Islet of Langerhans (tissue), 1 donor: Measurements from ENCODE around the gene DPYSL3.
A peak's percentile ranks its signal among the peaks of the same experiment; 100 is the strongest.
"Not testable (repeated sequence)": the region's sequence is repeated elsewhere in the genome, so short reads cannot be mapped to it uniquely, and the experiment has no call there.

Experiments
- FAIRE-seq: peaks from one replicate; lab custom pipeline; 2011; peaks lifted over from hg19 to GRCh38; lab: Jason Lieb, UNC

The DPYSL3 gene

GRCh38 chr5:147509710-147510651, at the start of gene DPYSL3:
Gene DPYSL3 (minus strand): TSS chr5:147510068. CDS start chr5:147509858, 210 bp downstream.
- FAIRE-seq = no peak

- FAIRE-seq = peak; percentile 68
Measured at GRCh38 chr5:147558826-147559225, 49.0 kb upstream of the DPYSL3 start.

- FAIRE-seq = no peak
Measured at GRCh38 chr5:147557876-147558745, 48.2 kb upstream of the DPYSL3 start.

DNA sequence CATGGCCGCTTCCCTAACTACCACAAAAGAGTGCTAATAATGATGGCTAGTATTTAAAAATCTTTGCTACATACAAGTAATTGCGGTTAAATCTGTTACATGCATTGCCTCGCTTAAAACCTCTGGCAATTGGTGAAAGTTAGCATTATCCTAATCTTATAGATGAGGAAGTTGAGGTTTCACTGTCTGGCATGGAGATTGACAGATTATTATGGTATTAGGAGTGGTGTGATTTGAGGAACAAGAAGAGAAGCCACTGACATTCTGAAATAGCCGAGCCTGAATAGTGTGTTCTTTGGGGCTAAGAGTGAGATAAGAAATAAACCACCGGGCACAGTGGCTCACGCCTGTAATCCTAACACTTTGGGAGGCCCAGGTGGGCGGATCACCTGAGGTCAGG, 45.3 kb upstream of the DPYSL3 start:
- no peak for FAIRE-seq

DNA sequence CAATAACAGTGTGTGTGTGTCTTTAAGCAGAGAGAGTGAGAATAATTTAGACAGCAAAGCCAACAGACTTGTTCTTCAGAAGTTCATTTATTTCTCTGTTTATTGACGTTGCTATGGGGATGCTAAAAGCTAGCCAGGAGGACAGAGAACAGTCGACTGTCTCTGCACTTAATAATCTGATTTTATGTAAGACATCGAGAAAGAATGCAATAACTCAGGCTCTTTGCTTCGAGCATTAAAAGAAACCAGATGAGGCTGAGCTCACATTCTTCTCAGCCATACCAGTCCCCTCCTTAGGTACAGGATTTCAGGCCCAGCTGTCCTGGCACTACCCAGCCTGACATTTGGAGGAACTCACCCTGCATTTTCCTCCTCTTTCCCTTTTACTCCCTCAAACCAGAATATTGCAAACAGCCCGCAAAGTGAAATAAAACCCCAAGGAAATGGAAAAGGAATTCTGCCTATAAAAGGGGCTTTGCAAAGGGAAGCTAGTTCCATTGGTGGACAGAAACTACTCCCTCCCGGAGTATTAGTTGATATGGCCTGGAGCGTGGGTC, 44.5 kb upstream of the DPYSL3 start:
- peak; percentile 49 for FAIRE-seq

DNA sequence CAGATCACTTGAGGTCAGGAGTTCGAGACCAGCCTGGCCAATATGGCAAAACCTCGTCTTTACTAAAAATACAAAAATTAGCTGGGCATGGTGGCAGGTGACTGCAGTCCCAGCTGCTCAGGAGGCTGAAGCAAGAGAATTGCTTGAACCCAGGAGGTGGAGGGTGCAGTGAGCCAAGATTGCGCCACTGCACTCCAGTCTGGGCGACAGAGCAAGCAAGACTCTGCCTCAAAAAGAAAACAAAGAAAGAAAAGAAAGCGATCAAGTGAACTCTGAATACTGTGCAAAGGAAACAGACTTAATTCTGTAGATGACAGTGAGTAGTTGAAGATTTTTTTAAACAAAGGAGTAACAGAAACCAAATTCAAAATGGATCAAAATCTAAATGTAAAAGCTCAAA, 43.9 kb upstream of the DPYSL3 start:
- FAIRE-seq = not testable (repeated sequence)

DNA sequence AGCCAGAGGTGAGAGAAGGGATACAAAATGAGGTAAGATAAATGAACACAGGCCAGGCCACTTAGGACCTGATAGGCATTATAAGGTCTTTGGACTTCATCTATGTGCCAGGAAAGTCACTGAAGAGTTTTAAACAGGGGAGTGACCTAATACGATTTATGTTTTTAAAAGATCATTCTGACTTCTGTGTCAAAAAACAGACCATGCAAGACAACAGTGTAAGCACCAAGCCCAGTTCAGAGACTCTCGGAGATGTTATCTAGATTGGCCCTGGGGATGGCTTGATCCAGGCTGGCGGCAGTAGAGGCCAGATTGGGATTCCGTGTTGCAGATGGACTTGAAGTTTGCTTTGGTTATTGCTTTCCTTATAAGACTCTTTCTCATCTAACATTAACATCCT, 43.0 kb upstream of the DPYSL3 start:
- FAIRE-seq = no peak

- no peak for FAIRE-seq
Measured at GRCh38 chr5:147551677-147552076, 41.8 kb upstream of the DPYSL3 start.

DNA sequence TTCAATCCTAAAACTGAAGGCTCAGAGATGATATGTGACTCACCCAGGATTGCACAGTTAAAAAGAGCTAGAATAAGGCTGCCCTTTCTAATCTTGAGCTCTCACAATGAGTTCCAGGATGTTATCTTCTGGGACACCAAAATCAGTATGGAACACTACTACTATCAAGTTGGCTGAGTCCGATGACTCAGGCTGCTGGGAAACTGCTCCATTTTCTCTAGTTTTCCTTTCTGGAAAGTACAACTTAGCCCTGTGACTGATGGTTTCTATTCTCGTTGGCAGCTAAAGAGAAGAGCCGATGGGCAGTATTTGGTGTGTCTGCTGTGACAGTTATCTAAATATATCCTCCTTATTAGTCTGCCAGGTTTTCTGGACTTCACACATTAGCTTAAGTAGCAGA, 37.9 kb upstream of the DPYSL3 start:
- no peak for FAIRE-seq

GRCh38 chr5:147544556-147544955, 34.7 kb upstream of the DPYSL3 start:
- no peak for FAIRE-seq

DNA sequence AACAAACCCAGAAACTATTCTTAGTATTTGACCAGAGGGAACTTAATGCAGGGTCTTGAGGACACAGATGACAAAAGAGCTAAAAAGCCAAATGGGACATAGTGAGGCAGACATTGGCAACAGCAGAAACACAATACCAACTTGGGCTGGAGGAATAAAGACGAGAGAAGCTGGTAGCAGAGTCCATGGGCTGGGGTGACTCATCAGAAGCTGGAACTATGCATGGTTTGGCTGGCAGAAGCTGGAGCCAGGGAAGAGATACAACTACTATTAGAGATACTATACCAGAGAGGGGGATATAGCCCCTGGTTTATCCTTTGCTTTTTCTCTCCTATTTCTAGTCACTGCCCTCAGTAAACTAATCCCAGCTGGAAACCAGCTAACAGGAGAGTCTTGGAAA, 29.2 kb upstream of the DPYSL3 start:
- FAIRE-seq = no peak

DNA sequence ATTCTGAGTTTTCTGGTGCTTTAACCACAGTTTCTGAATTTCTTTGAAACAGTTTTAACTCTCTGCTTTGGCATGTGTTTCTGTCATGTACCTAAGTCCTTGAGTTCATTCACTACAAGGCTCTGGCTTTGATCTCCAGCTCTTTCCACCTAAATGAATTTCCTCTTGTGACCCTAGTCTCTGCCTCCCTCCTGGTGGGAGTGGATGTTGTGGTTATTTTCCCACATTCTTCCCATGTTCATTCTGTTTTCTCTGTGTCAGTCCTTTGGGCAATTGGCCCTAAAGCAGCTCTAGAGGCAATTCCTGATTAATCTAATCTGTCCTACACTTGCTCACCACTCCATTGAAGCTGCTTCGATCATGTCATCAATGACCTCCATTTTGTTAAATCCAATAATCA, 28.4 kb upstream of the DPYSL3 start:
- FAIRE-seq = no peak

DNA sequence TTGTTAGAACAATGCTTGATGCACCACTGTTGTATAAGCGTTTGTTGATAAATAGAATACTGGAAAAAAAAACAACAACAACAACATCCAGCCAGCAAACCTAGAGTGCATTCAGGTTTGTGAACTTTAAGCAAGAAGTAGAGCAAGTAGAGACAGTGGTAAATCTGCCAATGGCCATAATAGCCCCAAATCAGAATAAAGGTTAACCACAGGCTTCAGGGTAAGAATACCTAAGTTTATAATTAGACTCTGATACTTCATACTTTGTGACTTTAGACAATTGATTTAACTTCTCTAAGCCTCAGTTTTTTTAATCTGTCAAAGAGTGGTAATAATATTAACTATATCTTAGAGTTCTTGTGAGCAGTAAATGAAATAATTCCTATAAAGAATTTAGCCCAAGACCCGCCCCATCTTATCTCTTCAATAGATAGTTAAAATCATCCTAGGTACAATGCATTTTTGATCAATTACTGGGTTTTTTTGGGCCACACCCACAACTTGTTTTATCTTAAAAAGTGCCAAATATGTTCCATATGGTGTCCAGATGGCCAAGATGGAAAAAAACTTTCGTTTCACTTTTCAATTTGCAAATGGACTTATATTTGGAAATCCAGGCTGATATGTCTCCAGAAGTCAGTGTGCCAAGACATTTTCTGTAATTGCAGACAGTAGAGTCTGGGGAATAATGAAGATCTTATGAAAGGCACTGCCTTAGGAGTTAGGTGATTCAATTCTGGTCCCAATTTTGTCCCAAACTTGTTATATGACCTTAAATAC, 24.5 kb upstream of the DPYSL3 start:
- no peak for FAIRE-seq

GRCh38 chr5:147532156-147532555, 22.3 kb upstream of the DPYSL3 start:
- FAIRE-seq = no peak

DNA sequence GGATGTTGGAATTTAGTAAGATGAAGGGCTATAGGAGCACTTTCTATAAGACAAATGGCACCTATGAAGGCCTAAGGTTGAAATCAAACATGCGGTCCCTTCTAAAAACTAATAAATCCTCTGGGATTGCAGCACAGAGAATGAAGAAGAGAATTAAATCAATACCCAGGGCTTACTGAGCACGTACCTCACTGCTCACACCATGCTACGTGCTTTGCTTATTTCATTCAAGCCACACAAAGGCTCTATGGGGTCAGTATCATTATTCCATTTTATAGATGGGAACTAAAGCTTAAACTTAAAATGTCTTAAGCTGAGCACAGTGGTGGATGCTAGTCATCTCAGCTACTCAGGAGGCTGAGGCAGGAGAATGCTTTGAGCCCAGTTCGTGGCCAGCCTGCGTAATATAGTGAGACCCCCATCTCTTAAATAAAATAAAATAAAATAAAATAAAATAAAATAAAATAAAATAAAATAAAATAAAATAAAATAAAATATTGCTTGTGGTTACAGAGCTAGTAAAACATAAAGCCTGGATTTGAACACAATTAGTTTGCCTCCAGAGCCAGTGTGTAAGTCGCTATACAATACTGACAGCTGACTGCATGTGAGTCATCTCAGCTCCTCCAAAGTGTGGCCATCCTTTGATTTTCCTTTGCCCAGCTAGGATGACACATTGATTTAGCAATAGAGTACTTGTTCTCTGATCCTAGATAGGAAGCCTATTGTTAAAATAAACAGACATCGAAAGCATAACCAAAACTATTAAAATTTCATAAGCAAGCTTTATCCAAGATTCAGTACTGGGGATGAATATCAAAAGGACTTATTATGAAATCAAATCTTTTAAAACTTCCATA, 20.9 kb upstream of the DPYSL3 start:
- FAIRE-seq = no peak

DNA sequence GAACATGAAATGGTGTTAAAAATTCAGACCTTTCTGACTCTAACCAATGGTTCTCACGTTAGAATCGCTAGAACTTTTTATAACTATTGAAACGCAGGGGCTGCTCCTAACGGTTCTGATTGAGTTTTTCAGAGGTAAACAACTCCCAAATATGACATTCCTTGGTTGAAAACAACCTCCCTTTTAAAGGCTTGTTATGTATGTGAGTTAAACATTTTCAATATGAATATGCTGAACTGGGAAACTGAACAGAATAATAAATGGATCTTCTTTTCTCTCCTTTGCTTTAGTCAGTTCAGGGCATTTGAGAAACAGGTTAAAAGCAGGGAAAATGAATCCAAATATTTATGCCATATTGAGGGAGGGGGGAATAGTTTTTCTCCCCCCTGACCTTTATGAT, 13.2 kb upstream of the DPYSL3 start:
- FAIRE-seq = no peak

DNA sequence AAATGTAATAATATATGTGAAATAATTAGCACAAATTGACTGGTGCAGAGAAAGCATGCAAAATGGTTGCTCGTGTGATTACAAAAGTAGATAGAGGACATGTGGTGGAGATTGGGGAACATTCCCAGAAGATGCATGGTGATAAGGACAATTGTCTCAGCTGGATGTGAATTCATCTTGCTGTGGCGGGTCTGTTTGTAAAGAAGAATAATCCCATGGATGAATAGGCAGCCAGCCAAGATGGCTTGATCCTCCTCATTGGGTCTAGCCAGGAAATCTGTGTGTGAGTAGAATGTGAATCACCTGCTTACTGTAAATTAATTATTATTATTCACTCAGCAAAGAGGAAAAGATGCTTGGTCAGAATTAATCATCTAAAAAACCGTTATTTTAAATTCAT, 12.6 kb upstream of the DPYSL3 start:
- no peak for FAIRE-seq

GRCh38 chr5:147520450-147520849, 10.6 kb upstream of the DPYSL3 start:
- no peak for FAIRE-seq

DNA sequence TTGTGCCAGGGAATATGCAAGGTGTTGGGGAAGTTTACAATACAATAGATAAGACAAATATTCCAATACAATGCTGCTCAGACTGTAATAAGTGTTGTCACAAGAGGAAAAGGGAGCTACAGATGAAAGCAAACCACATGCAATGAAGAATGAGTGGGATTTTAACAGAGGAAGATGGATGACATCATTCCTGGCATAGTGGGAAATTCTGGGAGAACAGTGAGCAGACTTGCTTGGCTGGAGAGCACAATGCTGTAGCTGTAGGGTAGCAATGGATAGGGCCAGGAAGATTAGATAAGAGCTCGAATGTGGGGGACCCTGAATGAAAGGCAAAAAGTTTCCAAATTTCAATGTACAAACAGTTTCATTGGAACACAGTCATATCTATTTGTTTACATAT, 9.5 kb upstream of the DPYSL3 start:
- FAIRE-seq = no peak

DNA sequence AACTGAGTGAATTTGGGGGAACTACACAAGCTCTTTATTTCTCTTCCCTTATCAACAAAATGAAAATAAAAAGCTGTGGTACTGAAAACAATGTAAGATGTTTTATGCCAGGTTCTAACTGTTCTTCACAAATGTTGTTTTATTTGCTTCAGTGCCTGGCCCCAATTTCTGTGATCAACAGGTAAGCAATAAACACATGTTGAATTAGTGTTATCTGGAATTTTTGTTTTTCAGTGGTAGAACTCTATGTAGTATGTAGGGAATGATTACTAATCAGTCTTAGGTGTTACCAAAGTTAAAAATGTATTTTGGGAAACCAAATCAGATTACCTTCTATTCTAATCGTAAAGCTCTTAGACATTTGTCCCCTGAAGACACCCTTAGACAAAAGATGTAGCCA, 7.5 kb upstream of the DPYSL3 start:
- FAIRE-seq = no peak

DNA sequence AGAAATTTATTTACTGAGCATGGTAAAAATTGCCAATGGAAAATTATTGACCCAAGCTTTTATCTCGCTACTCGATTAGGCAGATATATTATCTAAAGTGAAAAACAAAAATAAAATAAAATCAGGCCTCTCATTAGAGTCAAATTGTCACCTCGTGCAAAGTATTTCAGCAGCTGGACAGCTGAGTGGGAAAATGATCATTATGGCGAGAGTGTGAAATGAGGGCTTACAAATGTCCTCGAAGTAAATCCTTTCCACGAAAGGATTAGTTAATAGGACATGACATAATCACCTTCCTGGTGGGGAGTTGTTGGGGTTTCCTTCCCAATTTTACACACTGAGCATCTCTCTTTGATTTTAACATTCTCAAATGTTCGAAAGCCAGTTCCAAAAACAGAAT, 5.4 kb upstream of the DPYSL3 start:
- no peak for FAIRE-seq
